Measurements from ENCODE around the gene ZNF576. TPM values are rescaled to one million over a fixed set of nuclear protein-coding genes. Genes with fewer than 3 reads are reported as not detected.
"Not testable (repeated sequence)": the region's sequence is repeated elsewhere in the genome, so short reads cannot be mapped to it uniquely, and the experiment has no call there.

ZNF576 gene
- total RNA-seq, 1 experiment from 2014 or later: 43.9 TPM

DNA sequence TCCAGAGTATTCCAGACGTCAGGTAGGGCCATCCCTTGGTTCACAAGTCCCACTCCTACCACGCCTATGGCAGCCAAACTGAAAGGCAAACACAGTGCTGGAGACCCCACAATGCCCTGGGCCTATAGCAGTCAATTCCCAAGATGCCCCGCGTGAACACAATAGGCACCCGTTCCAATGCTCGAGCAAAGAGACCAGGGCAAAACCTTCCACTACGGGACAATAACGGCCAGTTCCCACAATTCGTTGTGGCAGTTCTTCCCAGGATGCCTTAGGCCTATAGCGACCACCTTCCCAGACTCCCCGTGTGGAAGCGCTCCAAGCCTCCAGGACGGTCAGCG lies 22.5 kb downstream of the ZNF576 start:
- in situ Hi-C loops (cut with HindIII; ENCODE audit: low pct_unique_long_range_greater_than_20kb, low sequenced_read_pairs): no loop called here
- DNase-seq (ENCODE audit: low read depth): no peak

DNA sequence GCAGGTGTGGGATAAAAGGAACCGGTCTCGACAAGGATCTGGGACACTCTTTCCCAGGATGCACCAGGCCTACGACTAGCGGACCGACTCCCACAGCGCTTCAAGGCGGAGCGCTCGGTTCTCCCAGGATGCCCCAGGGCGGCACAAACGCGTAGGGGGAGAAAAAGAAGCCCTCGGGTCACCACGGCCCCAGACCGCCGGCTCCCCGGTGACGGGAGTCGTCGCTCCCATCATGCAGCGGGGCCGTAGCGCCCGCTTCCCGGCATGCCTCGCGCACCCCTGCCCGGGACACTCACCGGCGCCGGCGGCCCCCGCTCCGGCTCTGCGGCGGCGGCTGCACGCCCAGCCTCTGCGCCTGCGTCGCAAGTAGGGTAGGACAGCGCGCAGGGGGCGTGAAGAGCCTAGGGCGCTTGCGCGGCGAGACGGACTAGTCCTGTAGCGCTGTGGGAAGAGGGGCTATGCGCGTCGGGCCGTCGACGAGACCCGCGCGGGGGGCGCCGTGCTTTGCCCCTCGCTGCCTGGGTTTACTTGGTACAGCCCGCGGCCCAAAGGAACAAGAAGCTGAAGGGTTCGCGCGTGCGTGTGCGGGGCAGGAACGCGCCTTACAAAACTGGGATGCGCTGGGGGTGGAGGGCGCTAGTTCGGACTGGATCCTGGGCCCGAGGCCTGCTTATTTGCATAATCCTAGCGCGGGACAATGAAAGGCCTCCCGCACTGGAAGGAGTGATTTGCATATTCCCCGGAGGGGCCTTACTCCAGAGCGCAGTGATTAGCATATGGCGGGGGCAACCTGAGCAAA lies 23.1 kb downstream of the ZNF576 start, which contains the start of gene ZNF428:
Gene ZNF428, minus strand, starts transcription at position 368 of the 799 bp plus-strand sequence. CDS start 5,325 bp downstream, outside the sequence.
- DNase-seq (ENCODE audit: low read depth): peak; percentile 92
- in situ Hi-C loops (cut with HindIII; ENCODE audit: low pct_unique_long_range_greater_than_20kb, low sequenced_read_pairs): no loop called here

DNA sequence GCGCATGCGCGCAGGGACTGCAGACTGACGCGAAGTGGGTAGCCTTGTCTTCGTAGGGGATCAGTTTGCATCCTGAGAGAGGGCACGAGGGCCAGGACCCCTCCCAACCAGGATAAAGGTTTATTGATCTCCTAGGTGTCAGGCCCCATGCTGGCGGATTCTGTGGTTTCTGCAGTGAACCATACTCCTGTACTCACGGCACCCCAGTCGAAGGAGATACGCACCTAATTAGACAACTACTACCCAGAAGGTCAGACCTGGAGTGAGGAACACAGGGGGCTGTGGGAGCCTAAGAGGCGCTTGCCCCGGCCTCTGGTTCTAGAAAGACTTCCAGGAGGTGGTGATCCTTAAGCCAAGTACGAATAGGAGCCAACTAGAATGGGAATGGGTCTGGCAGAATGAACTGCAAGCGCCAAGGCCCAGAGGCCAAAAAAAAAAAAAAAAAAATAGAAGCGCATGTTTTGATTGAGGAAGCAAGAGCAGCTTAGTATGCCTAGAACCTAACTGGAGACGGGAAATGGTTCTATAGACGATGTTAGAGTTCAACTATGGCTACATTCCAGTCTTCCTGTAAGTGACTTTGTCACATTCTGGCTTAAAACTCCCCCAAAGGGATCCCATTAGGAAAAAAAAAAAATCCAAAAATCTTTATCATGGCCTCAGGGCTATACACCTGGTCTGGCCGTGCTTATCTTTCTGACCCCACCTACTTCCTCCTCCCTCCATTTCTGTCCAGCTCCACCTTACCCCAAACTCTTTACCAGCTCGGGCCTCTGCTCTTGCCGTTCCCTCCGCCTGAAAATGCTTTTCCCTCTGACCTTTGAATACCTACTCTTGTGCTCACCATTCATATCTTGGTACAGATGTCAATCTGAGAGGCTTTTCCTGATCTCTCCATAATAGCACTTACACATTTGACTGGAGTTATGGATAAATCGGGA lies 23.9 kb downstream of the ZNF576 start:
- DNase-seq (ENCODE audit: low read depth): no peak

DNA sequence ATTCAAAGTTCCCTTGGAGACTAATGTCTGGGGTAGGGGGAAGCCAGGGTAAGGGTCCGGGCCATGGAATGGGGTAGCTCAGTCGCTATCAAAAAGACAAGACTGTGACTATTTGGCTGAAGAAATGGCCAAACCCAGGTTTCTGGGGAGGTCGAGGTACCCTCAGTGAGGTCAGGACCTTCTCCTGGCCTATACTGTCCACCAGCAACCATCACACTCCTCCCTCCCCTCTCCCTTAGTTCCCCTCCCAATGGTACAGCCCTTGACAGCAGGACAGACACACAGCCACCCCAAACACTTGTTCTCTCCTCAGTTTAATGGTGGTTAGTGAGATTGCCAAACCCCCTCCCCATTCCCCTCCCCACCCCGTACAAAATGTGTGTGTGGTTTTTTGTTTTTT lies 25.7 kb downstream of the ZNF576 start:
- in situ Hi-C loops (cut with HindIII; ENCODE audit: low pct_unique_long_range_greater_than_20kb, low sequenced_read_pairs): no loop called here
- no peak for DNase-seq (ENCODE audit: low read depth)

More for the DNA sequence above, 23.9 kb downstream of the ZNF576 start:
- in situ Hi-C loops (cut with HindIII; ENCODE audit: low pct_unique_long_range_greater_than_20kb, low sequenced_read_pairs): no loop called here

DNA sequence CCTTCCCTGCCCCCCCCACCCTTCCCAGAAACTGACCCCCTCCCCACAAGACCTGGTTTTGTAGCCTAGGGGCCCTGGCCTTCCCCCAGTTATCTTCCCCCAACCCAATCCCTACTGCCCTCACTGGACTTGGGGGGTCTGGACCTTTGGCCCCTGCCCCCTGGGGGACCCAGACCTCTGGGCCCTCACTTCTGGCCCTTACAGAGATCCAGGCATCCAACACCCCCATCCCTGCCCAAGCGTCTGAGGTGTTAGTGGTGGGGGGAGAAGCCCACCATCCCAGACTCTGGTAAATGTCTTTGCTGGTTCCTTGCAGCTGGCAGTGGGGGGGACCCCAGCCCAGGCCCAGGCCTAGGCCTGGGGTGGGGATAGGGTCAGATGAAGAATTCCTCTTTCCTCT lies 26.6 kb downstream of the ZNF576 start:
- in situ Hi-C loops (cut with HindIII; ENCODE audit: low pct_unique_long_range_greater_than_20kb, low sequenced_read_pairs): no loop called here

DNA sequence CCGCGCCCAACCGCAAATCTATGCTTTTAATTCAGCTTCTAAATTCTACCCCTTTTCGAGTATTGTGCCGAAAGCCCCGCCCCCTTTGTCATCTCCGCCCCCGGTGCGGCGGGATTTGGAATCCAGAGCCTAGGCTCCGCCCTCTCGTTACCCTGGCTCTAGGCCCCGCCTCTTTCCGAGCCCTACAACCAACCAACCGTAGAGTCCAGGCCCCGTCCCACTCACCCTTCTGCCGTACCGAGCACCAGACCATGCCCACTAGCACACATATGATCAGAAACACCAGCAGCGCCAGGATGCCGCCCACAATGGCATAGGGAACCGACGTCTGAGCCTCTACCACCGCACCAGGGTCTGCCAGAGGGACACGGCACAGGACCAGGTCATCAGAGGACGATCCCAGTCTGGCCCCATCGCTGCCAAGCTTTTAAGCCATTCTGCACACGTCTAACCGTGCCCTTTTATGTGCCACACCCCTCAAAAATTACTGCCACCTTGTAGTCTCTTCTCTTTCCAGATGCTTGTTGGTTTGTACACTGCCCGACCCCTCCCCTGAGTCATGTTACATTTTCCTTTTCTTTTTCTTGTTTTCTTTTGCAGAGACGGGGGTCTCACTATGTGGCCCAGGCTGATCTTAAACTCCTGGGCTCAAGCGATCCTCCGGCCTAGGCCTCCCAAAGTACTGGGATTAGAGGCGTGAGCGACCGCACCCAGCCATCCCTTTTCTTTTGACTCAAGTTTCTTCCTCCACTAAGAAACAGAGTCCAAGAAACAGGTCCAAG lies 27.7 kb downstream of the ZNF576 start:
- DNase-seq (ENCODE audit: low read depth): no peak
- in situ Hi-C loops (cut with HindIII; ENCODE audit: low pct_unique_long_range_greater_than_20kb, low sequenced_read_pairs): no loop called here

More for the DNA sequence above, 26.6 kb downstream of the ZNF576 start:
- no peak for DNase-seq (ENCODE audit: low read depth)

DNA sequence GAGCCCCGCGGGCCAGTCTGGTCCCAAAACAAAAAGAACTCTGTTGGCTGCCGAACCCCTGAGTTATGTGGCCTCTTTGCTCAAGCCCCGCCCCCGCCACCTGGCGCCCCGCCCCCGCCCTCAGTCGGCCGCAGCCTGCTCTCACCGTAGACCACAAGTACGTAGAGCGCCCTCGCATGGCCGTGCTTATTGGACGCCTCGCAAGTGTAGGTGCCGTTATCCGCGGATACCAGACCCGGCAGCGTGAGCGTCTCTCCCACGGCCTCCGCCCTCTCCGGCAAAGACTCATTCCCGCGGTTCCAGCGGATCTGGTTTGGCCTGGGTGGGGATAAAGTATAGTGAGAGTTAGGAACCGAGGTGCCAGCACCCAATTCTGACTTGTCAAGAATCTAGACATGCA lies 28.5 kb downstream of the ZNF576 start:
- no peak for DNase-seq (ENCODE audit: low read depth)

DNA sequence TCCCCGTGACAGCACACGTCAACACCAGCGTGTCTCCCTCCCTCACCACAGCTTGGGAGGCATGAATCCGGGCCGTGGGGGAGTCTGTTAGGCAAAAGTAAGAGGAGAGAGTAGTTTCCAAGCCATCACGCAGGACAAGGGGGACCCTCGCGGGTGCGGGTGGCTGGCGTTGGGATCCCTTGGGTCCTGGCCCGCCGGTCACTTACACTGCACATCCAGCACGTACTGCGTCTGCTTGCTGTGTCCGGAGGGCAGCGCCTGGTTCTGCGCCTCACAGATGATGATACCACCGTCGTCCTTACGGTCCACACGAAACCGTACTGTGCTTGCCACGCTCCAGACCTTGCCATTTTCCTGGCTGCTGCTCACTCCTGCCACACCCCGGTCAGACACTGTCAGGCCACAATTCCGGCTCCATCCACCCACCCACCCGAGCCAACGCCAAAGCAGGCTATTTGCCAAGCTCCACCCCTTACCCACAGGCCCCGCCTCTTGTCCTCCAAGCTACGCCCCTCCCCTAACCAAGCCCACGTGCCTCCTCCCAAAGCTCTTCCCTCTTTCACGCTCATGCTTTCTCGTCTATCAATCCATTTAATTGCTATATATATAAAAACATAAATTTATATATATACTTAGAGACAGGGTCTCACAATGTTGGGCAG lies 29.7 kb downstream of the ZNF576 start:
- in situ Hi-C loops (cut with HindIII; ENCODE audit: low pct_unique_long_range_greater_than_20kb, low sequenced_read_pairs): no loop called here
- DNase-seq (ENCODE audit: low read depth): no peak

More for the DNA sequence above, 28.5 kb downstream of the ZNF576 start:
- in situ Hi-C loops (cut with HindIII; ENCODE audit: low pct_unique_long_range_greater_than_20kb, low sequenced_read_pairs): no loop called here

DNA sequence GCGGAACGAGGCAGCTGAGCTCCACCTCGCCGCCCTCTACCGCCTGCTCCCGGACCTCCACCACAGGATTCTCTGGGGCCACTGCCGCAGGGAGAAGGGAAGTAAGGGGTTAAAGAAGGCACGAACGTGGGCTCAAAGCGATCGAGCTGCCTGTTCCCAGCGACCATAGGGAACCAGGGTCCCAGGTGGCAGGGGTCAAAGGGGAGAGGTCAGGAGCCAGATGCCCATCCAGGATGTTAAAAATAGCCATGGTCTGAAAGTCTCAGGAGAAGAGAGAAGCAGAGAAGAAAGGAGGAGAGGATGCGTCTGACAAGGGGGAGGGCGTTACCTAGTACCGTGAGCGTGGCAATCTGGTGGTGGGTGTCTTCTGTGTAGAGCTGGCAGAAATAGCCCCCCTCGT lies 30.4 kb downstream of the ZNF576 start:
- in situ Hi-C loops (cut with HindIII; ENCODE audit: low pct_unique_long_range_greater_than_20kb, low sequenced_read_pairs): no loop called here
- DNase-seq (ENCODE audit: low read depth): no peak

DNA sequence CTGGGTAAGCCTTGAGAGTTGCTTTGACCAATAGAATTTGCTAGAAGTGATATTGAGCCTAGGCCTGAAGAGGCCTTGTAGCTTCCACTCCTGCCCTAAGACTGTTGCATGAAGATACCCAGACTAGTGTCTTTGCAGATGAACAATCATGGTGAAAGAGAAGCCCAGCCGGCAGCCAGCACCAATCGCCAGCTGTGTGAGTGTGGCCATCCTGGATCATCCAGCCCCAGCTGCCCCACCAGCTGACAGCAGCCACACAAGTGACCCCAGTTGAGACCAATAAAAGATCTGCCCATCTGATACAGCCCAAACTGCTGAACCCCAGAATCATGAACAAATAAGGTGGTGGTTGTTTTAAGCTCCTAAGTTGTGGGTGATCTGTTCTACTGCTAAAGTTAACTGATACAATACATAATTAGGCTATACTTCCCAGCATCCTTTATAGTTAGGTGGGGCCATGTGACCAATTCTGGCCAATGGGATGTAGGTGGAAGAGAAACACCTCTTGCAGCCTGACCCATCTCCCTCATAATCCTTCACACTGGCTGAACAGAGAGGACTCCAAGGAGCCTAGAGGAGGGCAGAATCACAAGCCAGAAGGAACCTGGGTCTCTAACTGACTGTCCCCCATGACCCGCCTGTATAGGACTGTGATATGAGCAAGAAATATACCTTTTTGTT lies 32.4 kb downstream of the ZNF576 start:
- DNase-seq (ENCODE audit: low read depth): no peak
- in situ Hi-C loops (cut with HindIII; ENCODE audit: low pct_unique_long_range_greater_than_20kb, low sequenced_read_pairs): no loop called here

DNA sequence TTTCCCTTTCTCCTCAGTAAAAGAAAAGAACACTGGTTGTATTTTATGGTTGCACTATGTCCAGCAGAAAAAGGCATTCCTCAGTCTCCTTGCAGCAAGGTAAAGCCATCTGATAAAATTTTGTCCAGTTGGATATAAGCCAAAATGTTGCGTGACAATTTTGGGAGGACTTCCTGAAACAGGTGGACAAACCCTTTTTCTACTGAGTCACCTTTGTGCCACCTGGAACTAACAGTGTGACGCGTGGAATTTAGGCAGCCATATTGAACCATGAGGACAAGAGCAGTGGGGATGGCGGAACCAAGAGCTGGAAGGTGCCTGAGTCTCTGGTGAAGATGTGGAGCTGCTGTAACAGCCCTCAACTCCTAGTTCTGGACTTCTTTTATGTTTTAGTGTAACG lies 35.1 kb downstream of the ZNF576 start:
- no peak for DNase-seq (ENCODE audit: low read depth)
- in situ Hi-C loops (cut with HindIII; ENCODE audit: low pct_unique_long_range_greater_than_20kb, low sequenced_read_pairs): no loop called here

DNA sequence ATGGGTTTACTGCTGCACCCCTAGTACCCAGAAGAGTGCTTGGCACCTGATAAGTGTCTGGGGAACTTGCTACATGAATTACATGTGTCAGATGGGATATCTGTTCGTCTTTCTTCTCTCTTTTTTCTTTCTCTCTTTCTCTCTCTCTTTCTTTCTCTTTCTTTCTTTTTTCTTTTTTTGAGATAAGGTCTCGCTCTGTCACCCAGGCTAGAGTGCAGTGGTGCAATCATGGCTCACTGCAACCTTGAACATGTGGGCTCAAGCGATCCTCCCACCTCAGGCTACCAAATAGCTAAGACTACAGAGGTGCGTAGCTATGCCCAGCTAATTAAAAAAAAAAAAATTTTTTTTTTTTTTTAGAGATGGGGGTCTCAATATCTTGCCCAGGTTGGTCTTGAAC lies 37.1 kb downstream of the ZNF576 start:
- in situ Hi-C loops (cut with HindIII; ENCODE audit: low pct_unique_long_range_greater_than_20kb, low sequenced_read_pairs): no loop called here
- DNase-seq (ENCODE audit: low read depth): no peak

DNA sequence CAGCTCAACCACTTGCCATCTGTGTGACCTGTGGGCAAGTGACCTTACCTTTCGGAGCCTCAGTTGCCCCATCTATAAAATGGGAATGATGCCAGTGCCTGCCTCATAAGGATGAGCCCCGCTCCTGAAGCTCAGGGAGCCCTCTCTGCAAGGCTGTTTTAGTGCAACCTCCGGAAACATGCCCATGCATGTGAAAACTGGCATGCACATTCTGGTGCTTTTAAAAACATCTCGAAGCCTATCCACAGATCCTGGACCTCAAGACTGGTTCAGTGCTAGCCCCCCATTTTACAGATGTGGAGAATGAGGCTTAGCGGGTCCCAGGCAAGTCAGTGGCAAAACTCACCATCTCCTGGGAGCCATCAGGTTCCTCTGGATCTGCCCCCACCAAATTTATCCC lies 37.7 kb downstream of the ZNF576 start:
- in situ Hi-C loops (cut with HindIII; ENCODE audit: low pct_unique_long_range_greater_than_20kb, low sequenced_read_pairs): no loop called here
- no peak for DNase-seq (ENCODE audit: low read depth)

DNA sequence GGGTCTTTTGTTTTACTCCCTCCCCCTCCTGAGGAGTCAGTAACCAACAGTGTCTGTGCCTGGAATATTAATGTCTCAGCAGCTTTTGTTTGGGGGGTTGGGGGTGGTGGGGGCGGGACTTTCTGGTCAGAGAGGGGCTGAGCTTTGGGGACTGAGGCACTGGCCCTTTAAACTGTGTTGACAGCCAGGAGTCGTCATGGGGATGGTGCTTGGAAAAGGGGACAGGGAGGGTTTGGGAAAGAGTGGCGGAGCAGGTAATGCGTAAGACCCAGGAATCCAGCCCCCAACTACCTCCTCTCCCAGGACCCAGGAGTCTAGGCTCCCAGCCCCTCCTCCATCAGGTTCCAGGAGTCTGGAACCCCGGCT lies 38.1 kb downstream of the ZNF576 start:
- in situ Hi-C loops (cut with HindIII; ENCODE audit: low pct_unique_long_range_greater_than_20kb, low sequenced_read_pairs): no loop called here
- no peak for DNase-seq (ENCODE audit: low read depth)

DNA sequence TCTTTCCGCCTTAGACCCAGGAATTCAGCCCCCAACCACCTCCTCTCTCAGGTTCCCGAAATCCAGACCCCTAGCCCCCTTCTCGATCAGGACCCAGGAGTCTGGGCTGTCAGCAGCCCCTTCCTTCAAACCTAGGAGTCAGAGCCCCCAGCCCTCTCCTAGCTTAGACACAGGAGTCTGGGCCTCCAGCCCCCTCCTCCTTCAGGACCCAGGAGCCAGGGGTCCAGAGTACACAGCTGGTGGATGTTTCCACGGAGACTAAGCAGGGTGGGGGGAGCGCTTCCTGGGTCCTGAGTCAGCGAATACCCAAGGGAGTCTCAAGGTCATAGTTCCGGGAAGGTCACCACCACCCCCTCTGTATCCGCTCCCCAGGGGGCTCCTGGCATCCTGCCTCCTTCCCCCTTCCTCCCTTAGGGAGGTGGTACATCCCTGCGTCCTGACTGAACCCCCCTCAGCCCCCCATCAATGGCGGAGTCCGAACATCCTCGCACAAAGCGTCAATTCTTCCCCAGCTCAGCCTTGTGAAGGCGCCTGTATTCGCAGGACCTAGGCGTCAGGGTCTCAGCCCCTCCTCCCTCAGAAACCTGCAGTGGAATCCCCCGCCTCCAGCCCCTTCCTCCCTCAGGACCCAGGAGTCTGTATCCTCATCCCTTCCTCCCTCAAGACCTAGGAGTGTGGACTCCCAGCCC lies 38.6 kb downstream of the ZNF576 start:
- no peak for DNase-seq (ENCODE audit: low read depth)
- in situ Hi-C loops (cut with HindIII; ENCODE audit: low pct_unique_long_range_greater_than_20kb, low sequenced_read_pairs): no loop called here

DNA sequence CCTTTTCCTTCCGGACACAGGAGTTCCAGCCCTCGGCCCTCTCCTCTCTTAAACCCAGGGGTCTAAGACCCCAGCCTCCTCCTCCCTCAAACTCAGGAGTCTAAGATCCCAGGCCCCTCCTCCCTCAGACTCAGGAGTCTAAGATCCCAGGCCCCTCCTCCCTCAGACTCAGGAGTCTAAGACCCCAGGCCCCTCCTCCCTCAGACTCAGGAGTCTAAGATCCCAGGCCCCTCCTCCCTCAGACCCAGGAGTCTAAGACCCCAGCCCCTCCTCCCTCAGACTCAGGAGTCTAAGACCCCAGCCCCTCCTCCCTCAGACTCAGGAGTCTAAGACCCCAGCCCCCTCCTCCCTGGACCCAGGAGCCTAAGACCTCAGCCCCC lies 39.2 kb downstream of the ZNF576 start:
- DNase-seq (ENCODE audit: low read depth); in situ Hi-C loops (cut with HindIII; ENCODE audit: low pct_unique_long_range_greater_than_20kb, low sequenced_read_pairs): not testable (repeated sequence)

DNA sequence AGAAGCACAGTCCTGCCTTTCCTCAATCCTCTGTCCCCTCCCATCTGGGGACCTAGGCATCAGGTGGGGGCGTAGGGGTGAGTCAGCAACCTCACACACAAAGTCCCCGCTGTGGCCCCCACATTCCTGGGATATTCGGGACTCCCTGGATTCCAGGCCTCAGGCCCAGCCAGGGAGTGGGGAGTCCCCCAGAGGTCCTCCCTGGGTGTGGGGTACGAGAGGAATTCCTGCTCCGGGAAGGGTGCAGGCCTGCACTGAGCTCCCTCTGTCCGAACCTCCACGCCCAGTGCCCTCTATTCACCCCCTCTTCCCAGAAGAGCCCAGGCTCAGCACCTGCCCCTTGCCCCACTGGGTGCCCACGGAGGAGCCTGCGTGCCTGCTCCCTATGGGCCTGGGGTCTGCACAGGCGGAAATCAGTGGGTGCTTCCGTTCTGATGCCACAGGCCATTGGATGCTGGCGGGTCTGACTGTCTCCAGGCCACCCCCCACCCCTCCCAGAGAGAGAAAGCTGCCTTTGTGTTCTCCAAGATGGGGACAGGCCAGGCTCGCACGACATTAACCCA lies 39.8 kb downstream of the ZNF576 start:
- no peak for DNase-seq (ENCODE audit: low read depth)
- in situ Hi-C loops (cut with HindIII; ENCODE audit: low pct_unique_long_range_greater_than_20kb, low sequenced_read_pairs): no loop called here
